IPS-NIHi11 (cell line): Measurements from ENCODE around the gene TATDN2.

Experiments used
- DNase-seq: peaks from one replicate; pipeline ENCODE4 v3.0.0; 2012; ENCODE audit warnings: mixed read lengths, low spot score

Gene TATDN2

GRCh38 chr3:10248184-10248983 is at the start of gene TATDN2:
Gene TATDN2 (plus strand): TSS chr3:10248459. CDS start chr3:10249201, 742 bp downstream.
- peak; percentile 100 for DNase-seq

DNA sequence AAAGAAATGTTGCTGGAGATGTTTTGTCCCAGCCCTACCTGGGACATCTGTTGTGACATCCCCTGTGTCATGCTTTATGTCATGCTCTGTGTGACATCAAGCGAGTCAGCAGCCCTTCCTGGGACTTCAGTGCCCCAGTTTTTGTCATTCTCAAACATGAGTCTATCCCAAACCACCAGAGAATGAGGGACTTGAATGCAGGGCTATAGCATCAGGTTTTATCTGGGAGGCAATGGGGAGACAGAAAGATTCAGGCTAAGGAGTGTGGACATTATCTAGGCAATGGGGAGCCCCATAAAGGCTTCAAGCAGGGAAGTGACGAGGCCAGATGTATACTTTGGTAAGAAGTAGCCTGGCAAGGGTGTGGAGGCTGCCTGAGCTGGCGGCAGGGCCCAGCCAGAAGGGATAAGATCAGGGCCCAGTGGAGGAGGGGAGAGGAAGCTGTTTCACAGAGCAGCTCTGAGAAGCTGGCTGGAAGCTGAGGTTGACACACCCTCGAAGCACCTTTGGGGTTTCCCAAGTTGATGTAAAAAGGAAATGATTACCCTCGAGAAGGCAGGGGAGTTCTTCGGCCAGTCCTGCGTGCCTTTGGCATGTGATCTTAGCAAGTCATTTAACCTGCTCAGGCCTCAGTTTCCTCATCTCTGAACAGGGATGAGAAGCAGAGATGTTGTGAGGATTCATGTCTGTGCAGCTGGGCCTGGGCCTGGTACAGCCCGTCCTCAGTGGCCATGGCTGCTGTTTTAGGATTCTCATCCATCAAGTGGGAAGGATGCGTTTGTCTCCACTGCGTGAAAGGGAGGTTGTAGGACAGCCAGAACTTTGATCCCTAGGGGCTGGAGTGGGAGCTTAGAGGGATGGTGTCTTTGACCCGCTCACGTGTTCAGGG is 49.3 kb upstream of the TATDN2 start:
- no peak for DNase-seq

DNA sequence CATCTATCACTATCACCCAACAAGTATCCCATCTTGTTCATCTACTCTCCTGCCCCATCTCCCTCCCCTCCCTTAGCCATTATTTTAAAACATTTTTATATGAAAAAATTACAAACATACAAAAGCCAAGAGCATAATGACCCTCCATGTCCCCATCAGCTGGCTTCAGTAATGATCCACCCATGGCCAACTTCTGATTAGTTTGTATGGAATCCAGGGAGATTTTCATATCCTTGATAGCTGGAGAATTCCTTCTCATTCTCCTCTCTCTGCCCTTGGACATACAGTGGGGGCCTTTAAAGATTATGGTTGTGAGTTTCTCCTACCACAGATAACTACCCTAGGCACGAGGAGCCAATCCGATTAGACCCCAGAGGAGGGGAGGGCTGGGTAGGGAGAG is 43.3 kb upstream of the TATDN2 start:
- DNase-seq = no peak

DNA sequence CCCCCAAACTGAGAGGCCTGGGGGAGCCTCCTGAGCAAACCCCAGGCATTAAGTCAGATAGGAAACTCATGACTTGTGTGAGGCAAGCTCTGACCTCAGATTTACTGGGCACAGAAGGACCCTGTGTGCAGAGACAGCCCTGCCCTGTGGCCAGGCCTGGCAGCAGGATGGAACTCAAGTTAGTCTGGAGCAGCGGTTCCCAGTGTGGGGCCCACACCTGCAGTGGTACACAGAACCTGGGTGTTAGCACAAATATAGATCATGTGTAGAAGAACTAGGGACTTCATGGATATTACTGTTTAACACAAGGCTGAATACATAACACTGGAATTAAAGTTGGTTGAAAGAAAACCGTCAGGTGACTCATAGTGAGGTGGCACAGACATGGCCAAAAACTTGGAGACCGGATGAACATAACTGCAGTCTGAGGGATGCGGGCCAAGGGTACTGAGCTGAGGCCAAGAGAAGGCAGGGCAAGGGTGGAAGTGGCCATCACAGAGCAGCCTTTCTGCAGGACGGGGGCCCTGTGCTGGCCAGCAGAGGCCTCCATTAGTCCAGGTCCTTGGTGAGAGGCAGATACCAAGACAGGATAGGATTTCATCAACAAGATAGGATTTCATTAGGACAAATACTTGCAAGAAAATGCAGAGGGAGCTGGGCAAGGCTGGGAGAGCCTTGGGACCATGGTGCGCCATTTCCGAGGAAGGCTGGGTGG is 42.7 kb upstream of the TATDN2 start:
- DNase-seq = no peak

DNA sequence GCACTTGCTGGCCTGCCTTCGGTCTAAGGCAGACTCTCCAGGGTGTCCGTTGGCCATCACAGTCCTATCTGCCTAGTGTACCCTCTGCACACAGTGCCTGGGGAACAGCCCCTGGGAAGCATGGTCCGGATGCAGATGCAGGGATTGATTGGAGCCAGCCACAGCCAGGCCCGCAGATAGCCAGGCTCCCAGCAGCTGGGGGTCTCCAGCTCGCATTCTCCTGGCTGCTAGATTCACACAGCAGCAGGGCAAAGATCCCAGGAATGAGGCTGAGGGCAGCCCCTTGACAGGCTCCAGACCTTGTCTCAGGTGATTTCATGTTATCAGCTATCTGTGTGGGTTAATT is 42.1 kb upstream of the TATDN2 start:
- DNase-seq = no peak

DNA sequence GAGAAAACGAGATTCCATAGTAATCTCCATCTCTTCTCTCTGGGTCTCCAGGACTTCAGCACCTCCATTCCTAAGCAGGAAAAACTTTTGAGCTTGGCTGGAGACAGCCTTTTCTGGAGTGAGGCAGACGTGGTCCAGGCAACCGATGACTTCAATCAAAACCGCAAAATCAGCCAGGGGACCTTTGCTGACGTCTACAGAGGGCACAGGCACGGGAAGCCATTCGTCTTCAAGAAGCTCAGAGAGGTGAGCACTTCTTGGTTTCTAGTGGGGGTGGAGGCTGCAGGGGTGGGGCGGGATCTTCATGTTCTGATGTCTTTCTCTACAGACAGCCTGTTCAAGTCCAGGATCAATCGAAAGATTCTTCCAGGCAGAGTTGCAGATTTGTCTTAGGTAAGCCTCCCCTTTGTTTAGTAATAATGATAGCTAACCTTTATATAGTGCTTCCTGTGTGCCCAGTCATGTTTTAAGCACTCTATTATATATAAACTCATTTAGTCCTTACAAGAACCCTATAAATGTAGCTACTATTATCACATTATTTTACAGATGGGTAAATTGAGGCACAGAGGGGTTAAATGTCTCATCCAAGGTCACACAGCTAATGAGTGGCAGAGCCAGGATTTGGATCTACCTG is 35.0 kb upstream of the TATDN2 start:
- DNase-seq = no peak

DNA sequence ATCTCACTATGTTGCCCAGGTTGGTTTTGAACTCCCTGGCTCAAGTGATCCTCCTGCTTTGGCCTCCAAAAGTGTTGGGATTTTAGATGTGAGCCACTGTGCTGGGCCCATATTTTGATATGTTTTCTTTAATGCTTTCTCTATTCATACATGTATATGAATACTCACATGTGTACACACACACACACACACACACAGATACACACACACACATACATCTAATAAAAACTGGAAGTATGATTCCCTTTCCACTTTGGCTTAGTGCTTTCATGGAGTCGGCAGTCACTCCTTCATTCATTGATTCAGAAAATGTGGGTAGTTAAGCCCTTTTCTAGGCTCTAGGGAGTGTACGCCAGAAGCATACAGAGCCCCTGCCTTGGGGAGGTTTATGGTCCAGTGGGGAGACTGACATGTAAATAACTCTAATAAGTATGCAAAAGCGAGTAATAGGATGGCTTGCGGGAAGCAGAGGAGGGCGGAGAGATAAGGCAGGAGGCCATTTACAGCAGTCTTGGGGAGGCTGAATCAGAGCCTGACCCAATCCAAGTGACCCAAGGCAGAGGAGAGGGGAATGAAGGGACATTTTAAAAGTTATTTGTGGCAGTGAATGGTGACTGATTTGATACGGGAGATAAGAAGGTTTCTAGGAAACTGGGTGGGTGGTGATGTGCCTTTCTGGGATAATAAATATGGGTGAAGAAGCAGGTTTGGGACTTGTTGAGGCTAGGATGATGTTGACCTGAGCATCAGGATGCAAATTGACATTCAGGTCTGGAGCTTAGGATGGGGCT is 32.5 kb upstream of the TATDN2 start:
- DNase-seq = no peak

GRCh38 chr3:10217359-10217758 is 30.9 kb upstream of the TATDN2 start:
- DNase-seq = no peak

DNA sequence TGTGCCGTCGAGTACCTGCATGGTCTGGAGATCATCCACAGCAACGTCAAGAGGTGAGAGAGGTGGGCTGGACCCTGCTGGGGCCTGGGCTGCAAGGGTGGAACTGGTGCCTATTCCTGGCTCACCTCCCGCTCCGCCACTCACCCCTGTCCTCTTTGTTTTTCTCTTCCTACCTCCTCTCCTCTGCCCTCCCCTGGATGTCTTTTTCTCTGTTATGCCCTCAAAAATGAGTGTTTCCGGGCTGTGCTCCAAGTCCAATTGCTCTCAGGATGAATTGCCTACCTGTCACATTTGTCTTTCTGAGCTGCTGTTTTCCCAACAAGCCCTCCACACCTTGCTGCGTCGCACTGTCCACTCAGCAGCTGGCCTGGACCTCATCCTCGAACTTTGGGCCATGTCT is 28.5 kb upstream of the TATDN2 start:
- no peak for DNase-seq

- DNase-seq = no peak
Measured at GRCh38 chr3:10223676-10224639, 24.3 kb upstream of the TATDN2 start.

- peak; percentile 80 for DNase-seq
Measured at GRCh38 chr3:10224794-10225665, 23.2 kb upstream of the TATDN2 start.

- DNase-seq = peak; percentile 69
Measured at GRCh38 chr3:10226293-10226692, 22.0 kb upstream of the TATDN2 start.

DNA sequence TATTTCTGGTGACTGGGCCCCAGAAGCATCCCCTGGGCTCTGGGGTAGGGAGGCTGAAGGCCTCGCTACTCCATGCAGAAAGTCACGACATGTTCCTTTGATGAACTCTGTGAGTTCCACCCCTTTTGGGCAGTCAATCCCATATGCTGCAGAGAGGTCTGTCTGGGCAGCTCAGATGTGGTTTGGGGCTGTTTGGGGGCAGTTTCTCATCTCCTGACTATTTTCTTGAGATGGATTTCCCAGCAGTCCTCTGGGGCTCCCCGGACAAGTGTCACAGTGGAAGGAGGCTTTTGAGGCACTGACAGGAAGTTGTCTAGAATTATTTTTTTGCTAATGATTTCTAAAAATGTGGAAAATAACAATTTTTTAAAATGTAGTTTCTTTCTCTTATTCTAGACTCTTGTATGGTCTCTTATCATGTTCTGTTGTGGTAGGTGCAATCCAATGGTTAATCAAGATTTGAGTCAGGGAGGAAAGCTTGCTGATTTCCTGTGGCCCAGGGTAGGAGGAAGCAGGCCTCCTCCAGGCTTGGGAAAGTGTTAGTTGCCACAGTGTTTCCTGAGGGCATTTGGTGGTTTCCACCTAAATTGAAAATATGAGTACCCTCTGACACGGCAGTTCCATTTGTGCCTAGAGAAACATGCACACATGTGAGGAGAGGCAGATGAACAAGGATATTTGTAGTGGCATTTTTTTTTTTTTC is 19.9 kb upstream of the TATDN2 start:
- no peak for DNase-seq

DNA sequence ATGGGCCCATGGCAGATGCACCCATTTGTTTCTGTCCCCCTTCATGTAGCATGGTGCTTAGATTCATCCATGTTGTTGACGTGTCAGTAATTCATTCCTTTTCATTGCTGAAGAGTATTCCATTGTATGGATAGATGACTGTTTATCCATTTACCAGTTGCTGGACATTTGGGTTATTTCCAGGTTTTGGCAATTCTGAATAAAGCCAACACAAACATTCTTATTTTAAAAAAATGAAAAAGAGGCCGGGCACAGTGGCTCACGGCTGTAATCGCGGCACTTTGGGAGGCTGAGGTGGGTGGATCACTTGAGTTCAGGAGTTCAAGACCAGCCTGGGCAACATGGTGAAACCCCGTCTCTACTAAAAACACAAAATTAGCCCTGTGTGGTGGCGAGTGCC is 18.7 kb upstream of the TATDN2 start:
- DNase-seq = no peak

- no peak for DNase-seq
Measured at GRCh38 chr3:10232137-10232536, 16.1 kb upstream of the TATDN2 start.

DNA sequence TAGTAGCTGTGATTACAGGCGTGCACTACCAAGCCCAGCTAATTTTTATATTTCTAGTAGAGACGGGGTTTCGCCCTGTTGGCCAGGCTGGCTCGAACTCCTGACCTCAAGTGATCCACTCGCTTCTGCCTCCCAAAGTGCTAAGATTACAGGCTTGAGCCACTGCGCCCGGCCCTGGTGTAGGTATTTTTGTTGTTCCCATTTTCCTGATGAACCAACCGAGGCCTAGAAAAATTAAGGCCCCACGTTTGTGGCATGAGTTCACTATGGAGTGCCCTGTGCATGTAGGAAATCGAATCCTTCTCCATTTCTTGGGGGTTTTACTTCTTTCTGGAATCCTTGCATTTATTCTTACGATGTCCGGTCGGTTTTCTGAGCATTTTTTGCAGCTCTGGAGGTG is 14.3 kb upstream of the TATDN2 start:
- DNase-seq = no peak

DNA sequence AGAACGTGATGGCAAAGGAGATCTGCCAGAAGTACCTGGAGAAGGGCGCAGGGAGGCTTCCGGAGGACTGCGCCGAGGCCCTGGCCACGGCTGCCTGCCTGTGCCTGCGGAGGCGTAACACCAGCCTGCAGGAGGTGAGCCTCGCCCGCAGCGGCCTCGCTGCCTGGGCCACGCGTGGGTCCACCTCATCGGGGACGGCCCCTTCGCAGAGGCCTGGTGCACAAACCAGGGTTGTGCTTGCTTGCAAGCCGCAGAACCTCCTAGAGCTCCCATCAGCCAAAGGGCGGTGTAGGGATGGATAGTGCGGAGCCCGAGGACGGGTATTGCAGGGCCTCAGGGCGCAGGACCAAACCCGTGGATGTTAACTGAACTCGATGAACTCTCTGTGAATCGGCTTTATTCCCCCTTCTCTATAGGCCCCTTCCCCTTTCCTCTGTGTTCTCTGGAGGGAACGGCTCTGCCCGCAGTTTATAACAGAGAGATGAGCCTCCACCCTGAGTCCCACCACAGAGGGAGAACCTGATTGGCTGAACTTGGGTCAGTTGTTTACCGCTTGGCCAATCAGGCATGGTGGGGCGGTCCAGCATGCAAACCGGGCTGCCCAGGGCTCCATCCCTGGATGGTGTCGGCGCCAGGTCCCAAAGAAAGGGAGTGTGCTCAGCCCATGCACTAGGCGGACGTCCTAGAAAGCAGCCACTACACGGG is 13.6 kb upstream of the TATDN2 start:
- peak; percentile 84 for DNase-seq

GRCh38 chr3:10235551-10235950 is 12.7 kb upstream of the TATDN2 start:
- no peak for DNase-seq
